Measurements from ENCODE around the gene PTGES2.
A peak's percentile ranks its signal among the peaks of the same experiment; 100 is the strongest.
"Not testable (repeated sequence)": the region's sequence is repeated elsewhere in the genome, so short reads cannot be mapped to it uniquely, and the experiment has no call there.

The PTGES2 gene

GRCh38 chr9:128078504-128079434 lies 48.8 kb downstream of the PTGES2 start:
- DNase-seq = no peak
- H3K9me3 Mint-ChIP-seq = no peaks in the 10 kb centered on the region
- H3K27ac Mint-ChIP-seq = peak overlapping the region; percentile 37 to 71
- H3K4me3 Mint-ChIP-seq = peak overlapping the region; percentile 8
- H3K27me3 Mint-ChIP-seq = no peaks in the 10 kb centered on the region
- ATAC-seq = no peak
- peaks cover 60% of the 10 kb centered on the region for H3K4me1 Mint-ChIP-seq

GRCh38 chr9:128077847-128078503 lies 49.6 kb downstream of the PTGES2 start:
- Mint-ChIP-seq H3K9me3 (no peaks in the 10 kb centered on the region), H3K27me3 (no peaks in the 10 kb centered on the region), H3K4me3 (peak overlapping the region in 1 of 2 donors; percentile 57), H3K4me1 (peaks cover 67% of the 10 kb centered on the region), H3K27ac (peak overlapping the region in 1 of 2 donors; percentile 89)
- ATAC-seq (peak; percentile 28), DNase-seq (no peak)

- H3K27me3 Mint-ChIP-seq = no peaks in the 10 kb centered on the region
- no peak for DNase-seq
- H3K27ac Mint-ChIP-seq = no peak overlapping the region
- H3K4me1 Mint-ChIP-seq = peaks cover 72% of the 10 kb centered on the region
- no peaks in the 10 kb centered on the region for H3K9me3 Mint-ChIP-seq
- ATAC-seq = no peak
- peak overlapping the region in 1 of 2 donors; percentile 46 for H3K4me3 Mint-ChIP-seq
Measured at GRCh38 chr9:128073253-128073886, 54.2 kb downstream of the PTGES2 start.

- Mint-ChIP-seq H3K4me1 (peaks cover 63% of the 10 kb centered on the region), H3K9me3 (no peaks in the 10 kb centered on the region), H3K27ac (peak overlapping the region; percentile 65 to 95), H3K27me3 (no peaks in the 10 kb centered on the region), H3K4me3 (peak overlapping the region; percentile 71 to 82)
- DNase-seq (peak in 1 of 2 donors; percentile 49), ATAC-seq (no peak)
Measured at GRCh38 chr9:128072144-128073021, 55.1 kb downstream of the PTGES2 start.

- peaks cover 53% of the 10 kb centered on the region for H3K4me1 Mint-ChIP-seq
- DNase-seq, H3K27me3 Mint-ChIP-seq, H3K9me3 Mint-ChIP-seq, ATAC-seq: not testable (repeated sequence)
- H3K27ac Mint-ChIP-seq = peak overlapping the region; percentile 59 to 95
- H3K4me3 Mint-ChIP-seq = peak overlapping the region; percentile 71 to 82
Measured at GRCh38 chr9:128071475-128071874, 56.1 kb downstream of the PTGES2 start.

- H3K4me1 Mint-ChIP-seq = peaks cover 52% of the 10 kb centered on the region
- peak overlapping the region; percentile 65 to 88 for H3K27ac Mint-ChIP-seq
- no peaks in the 10 kb centered on the region for H3K27me3 Mint-ChIP-seq
- DNase-seq = no peak
- no peak for ATAC-seq
- H3K9me3 Mint-ChIP-seq = no peaks in the 10 kb centered on the region
- peak overlapping the region; percentile 90 to 94 for H3K4me3 Mint-ChIP-seq
Measured at GRCh38 chr9:128070874-128071273, 56.7 kb downstream of the PTGES2 start.

Measured in stimulated activated naive CD8-positive, alpha-beta T cell treated with anti-CD3 and anti-CD28 coated beads, Interleukin-15, amount 100 ng/mL, for 72 hours (primary cell).